Astrocyte of the cerebellum (primary cell): Measurements from ENCODE around the gene MLLT1.

Source experiments
- DNase-seq: peaks from one replicate; pipeline ENCODE4 v3.0.0-alpha.2; 2011; ENCODE audit warnings: low read depth
- H3K4me3 ChIP-seq: 2 replicates; pipeline ENCODE4 v1.5.1; 2011; ENCODE audit warnings: mild to moderate bottlenecking, low read depth, low read length, moderate library complexity
- CTCF ChIP-seq: IDR thresholded peaks from 2 replicates; pipeline ENCODE4 v1.5.1; 2012; ENCODE audit warnings: low read length, low read depth, moderate library complexity, mild to moderate bottlenecking; ENCODE audit errors: missing control alignments
- in situ Hi-C: cut with HindIII; loops from 2 replicates; pipeline ENCODE4 v1.10.0; 2017; ENCODE audit warnings: low sequenced_read_pairs

The MLLT1 gene

GRCh38 chr19:6246174-6247006 is 33.4 kb downstream of the MLLT1 start:
- no peak for DNase-seq
- no peak overlapping the region for H3K4me3 ChIP-seq
- in situ Hi-C loops: no loop called here
- TF ChIP-seq CTCF: no peak

GRCh38 chr19:6242677-6243076 is 37.1 kb downstream of the MLLT1 start:
- in situ Hi-C loops: no loop called here
- no peak for TF ChIP-seq CTCF
- no peak overlapping the region for H3K4me3 ChIP-seq
- no peak for DNase-seq

- no peak for DNase-seq
- H3K4me3 ChIP-seq: no peak overlapping the region
- no peak for TF ChIP-seq CTCF
- in situ Hi-C loops: no loop called here
These were observed 37.9 kb downstream of the MLLT1 start for GRCh38 chr19:6241680-6242377.

GRCh38 chr19:6241056-6241455 is 38.7 kb downstream of the MLLT1 start:
- no peak for DNase-seq
- in situ Hi-C loops: no loop called here

GRCh38 chr19:6239871-6240676 is 39.7 kb downstream of the MLLT1 start:
- DNase-seq: no peak
- TF ChIP-seq CTCF: no peak
- H3K4me3 ChIP-seq: no peak overlapping the region
- in situ Hi-C loops: loop anchor here (5.0 kb wide), 1 partner anchor 37 kb away; the partner anchor contains the start of gene MLLT1

More at GRCh38 chr19:6241056-6241455, 38.7 kb downstream of the MLLT1 start:
- TF ChIP-seq CTCF: no peak
- H3K4me3 ChIP-seq: no peak overlapping the region

- no peak overlapping the region for H3K4me3 ChIP-seq
- in situ Hi-C loops: loop anchor here (5.0 kb wide), 1 partner anchor 38 kb away; the partner anchor contains the start of gene MLLT1
- no peak for DNase-seq
- TF ChIP-seq CTCF: no peak
These were observed 40.4 kb downstream of the MLLT1 start for GRCh38 chr19:6239401-6239844.
